GM04503 (cell line): Measurements from ENCODE around the gene APBB2.

Experiments used
- DNase-seq: peaks from one replicate; pipeline ENCODE4 v3.0.0-alpha.2; 2012; ENCODE audit warnings: low read depth

The APBB2 gene

DNA sequence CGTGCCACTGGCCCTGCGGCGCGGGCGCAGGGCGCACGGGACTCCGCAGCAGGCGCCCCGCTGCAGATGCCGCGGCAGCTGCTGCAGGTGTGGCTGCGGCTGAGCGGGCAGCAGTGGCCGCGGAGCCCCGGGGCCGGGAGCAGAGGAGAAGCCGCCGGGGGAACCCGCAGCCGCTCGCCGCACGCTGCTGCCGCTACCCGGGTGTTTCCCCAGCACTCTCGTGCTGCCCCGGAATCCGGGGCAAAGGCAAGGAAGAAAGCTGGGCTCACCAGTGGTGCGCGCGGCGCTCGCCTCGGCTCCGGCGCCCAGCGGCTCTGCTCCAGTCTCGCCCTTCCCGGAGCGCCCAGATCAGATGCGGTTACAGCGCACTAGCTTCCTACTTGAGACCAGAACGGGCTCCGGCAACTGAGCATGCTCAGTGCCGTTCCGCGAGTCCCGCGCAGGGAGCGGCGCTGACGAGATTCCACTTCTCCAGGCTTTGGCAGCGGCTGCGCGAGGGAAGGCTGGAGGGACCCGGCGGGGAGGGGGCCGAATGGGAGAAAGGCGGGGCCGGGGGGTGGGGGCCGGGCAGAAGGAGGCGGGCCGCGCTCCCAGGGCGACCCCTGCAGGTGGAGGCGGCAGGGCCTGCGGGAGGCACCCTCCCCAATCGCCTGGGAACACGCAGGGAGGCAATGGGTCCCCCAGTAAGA is at the start of gene APBB2:
Gene APBB2, minus strand, starts transcription at position 407 of the 689 bp plus-strand sequence. CDS start 181,288 bp downstream, outside the sequence.
- DNase-seq, result peak; percentile 73

- DNase-seq, result no peak
These were observed 47.9 kb upstream of the APBB2 start for GRCh38 chr4:41262198-41262597.

- no peak for DNase-seq
These were observed 45.9 kb upstream of the APBB2 start for GRCh38 chr4:41260116-41260733.

- peak; percentile 43 for DNase-seq
These were observed 44.4 kb upstream of the APBB2 start for GRCh38 chr4:41258783-41259182.

DNA sequence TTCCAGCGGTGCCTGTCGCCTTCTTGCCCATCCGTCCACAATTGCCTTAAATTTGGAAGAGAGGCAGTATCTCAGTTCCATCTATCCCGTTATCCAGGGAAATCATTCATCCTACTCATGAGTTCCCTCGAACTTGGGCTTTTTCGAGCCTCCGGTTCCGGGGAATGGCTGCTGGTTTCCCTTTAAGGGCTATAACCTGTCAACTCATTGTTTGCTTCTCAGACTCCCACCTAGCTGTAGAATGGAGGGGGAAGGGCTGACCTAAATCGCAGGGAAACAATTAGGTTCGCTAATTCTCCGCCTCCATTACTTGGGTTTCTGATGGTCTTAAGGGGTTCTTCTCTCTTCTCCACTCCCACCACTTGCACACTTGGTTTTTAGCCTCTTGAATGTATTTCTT is 43.6 kb upstream of the APBB2 start:
- DNase-seq, result no peak

GRCh38 chr4:41257257-41257901 is 43.0 kb upstream of the APBB2 start:
- DNase-seq, result no peak

DNA sequence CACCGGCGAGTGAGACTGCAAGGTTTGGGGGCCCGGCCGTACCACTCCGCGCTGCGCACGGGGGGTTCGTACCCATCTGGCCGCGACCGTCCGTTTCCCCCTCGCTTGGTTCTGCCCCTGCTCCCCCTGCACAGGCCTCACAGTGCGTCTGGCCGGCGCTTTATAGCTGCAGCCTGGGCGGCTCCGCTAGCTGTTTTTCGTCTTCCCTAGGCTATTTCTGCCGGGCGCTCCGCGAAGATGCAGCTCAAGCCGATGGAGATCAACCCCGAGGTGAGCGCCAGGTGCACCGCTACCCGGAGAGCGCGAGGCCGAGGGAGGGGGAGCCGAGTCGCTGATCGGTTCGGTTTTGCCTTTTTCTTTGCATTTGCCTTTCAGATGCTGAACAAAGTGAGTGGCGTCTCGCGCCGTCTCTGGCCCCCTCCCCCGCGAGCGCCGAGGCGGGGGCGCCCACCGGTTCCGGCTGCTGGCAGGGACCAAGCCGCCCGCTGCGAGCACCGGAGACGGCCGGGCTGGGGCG is 42.5 kb upstream of the APBB2 start, which contains the start of gene UCHL1:
Gene UCHL1, plus strand, starts transcription at position 189 of the 517 bp plus-strand sequence. Its CDS starts 49 bp downstream, at position 238.
- no peak for DNase-seq

DNA sequence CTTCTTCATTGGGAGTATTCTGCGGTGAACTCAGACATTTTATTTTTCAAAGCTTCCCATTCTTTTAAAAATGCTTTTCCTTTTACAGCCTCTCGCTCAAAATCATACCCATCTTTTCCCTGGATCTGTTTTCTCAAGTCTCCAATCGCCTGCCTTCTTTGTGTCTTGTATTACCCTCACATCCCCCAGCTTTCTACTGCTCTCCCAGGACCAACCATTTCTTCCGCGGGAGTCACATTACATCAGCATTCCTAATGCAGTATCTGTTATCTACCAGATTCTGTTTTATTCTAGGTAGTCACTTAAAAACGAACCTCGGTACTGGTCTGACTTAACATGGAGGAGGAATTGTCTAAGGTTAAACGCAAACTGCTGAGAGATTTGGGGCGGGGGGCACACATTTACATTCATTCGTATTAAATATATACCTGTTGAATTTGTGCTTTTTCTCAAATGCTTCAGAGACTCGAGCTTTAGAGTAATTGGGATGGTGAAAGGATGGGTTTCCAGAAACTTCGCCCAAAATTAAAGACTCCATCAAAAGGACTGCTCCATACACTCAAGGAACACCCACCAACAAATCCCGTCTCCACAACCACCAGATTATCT is 41.9 kb upstream of the APBB2 start:
- no peak for DNase-seq

- DNase-seq, result no peak
These were observed 31.6 kb upstream of the APBB2 start for GRCh38 chr4:41245983-41246382.

DNA sequence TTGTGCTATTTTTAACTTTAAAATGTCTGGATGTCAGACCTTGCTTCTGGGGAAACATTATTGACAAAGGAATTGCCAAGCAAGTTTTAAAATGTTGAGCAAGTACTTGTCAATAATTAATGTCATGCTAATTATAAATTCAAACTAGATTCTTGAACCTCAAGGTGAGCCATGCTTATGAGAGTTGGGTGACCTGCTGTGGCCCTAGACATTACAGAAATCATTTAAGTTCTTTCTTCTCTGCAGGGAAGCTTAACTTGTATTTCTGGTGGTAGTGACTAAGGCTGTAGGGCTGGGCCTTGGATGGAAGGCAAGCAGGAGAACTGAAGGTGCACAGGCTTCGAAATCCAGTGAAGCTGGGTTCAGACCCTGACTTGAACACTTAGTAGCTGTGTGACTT is 27.6 kb upstream of the APBB2 start:
- DNase-seq, result no peak

- no peak for DNase-seq
These were observed 22.2 kb upstream of the APBB2 start for GRCh38 chr4:41236508-41236907.

DNA sequence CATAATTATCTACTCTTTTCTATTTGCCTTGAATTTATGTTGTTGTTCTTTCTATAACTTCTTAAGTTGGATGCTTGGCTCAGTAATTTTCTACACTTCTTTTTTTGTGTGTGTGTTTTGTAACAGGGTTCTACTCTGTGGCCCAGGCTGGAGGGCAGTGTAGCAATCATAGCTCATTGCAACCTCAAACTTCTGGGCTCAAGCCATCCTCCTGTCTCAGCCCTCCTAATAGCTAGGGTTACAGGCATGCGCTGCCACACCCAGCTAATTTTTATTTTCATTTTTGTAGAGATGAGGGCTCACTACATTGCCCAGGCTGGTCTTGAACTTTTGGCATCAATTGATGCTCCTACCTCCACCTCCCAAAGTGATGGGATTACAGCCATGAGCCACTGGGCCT is 21.7 kb upstream of the APBB2 start:
- DNase-seq, result no peak

DNA sequence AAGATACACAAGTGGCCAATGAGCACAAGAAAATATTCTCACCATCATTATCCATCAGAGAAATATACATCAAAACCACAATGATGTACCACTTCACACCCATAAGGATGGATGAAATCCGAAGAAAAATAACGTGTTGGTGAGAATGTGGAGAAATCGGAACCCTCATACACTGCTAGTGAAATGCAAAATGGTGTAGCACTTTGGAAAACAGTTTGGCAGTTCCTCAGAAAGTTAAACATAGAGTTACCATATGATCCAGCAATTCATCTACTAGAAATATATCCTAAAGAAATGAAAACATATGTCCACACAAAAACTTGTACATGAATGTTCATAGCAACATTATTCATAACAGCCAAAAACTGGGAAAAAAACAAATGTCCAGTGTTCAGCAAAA is 18.5 kb upstream of the APBB2 start:
- DNase-seq, result no peak

- no peak for DNase-seq
These were observed 18.1 kb upstream of the APBB2 start for GRCh38 chr4:41232406-41232805.

GRCh38 chr4:41227902-41228301 is 13.6 kb upstream of the APBB2 start:
- no peak for DNase-seq

- no peak for DNase-seq
These were observed 7.7 kb upstream of the APBB2 start for GRCh38 chr4:41221850-41222645.

DNA sequence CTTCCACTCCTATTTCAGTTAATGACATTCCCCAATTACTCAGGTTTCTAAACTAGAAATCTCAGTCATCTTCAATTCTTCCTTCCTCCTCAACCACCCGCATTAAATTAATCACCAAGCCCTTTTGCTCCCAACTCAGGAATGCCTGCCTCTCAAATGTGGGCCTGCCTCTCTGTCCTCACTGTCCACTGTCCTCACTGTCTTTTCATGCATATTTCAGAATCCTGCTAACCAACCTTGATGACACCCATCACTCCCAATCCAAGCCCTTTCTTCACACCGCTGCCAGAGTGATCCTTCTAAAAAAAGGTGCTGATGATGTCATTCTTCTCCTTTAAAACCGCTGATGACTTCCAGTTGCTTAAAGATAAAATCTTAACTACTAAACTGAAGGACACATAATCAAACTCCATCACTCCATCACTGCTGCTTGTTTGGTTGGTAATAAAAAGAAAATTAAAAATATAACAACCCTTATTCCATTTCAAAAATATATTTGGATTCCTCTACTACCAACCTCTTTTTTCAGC is 5.1 kb upstream of the APBB2 start:
- no peak for DNase-seq

- DNase-seq, result no peak
These were observed 4.4 kb upstream of the APBB2 start for GRCh38 chr4:41218703-41219102.

GRCh38 chr4:41217374-41217773 is 3.0 kb upstream of the APBB2 start:
- no peak for DNase-seq

GRCh38 chr4:41217020-41217333 is 2.6 kb upstream of the APBB2 start:
- no peak for DNase-seq

DNA sequence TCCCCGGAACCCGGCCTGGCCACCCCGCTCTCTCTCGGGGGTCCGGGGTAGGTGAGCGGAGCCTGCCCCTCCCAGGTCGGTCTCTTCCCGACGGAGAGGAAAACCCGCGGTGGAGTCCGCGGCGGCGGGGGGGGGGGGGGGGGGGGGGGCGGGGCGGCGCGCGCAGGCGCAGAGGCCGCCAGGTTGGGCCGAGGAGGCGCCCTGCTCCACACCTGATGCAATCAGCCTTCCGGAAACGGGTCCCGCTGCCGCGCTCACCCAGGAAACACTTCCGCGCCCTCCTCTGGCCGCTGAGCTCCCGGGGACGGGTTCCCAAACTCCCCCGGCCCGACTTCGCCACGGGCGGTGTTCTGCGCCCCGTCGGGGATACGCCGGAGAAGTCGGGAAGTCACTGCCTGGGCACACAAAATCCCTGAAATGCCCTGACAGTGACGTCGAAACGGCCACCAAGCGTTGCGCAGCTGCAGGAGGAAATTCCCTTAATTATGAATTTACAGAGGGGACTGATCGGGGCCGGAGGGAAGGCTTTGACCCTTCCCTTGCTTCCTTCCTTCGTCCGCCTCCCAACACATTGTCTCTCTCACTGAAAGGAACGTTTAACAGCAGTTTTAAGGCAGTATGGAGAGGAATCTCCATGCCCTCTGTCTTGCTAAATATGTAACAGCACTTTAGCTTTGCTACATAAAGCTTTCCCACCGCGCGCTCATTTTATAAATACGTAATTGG is 2.1 kb upstream of the APBB2 start:
- DNase-seq, result peak; percentile 28
